Measurements from ENCODE around the gene BTRC.
"Not testable (repeated sequence)": the region's sequence is repeated elsewhere in the genome, so short reads cannot be mapped to it uniquely, and the experiment has no call there.

- not testable (repeated sequence) for TF ChIP-seq CTCF (IDR thresholded peaks at IDR 0.05; ENCODE audit: extremely low read depth in 1 of 2, insufficient read depth in 1 of 2, low read depth in 1 of 2, low read length in 2 of 2); MAX (IDR thresholded peaks at IDR 0.05; ENCODE audit: insufficient read depth, insufficient read length); POLR2A (IDR thresholded peaks at IDR 0.05; ENCODE audit: low read depth, low read length)
These were observed 6.1 kb downstream of the BTRC start for GRCh38 chr10:101360090-101360489.
